B cell (primary cell): ENCODE measurements around the gene CETP. TPM values are rescaled to one million over a fixed set of nuclear protein-coding genes. Genes with fewer than 3 reads are reported as not detected.

Source experiments
- ATAC-seq: fragments of 200-7000 bp; cut with Tn5 transposase; one replicate; pipeline ENCODE4 v1.10.0; 2021; ENCODE audit warnings: low read depth, mild to moderate bottlenecking, moderate number of reproducible peaks, moderate library complexity
- CTCF ChIA-PET: fragments of 350-600 bp; sonication (Branson Sonifier 250); formaldehyde crosslinking; loops from one replicate; lab custom pipeline; 2021; ENCODE audit warnings: antibody characterized with exemption, inconsistent platforms; lab: Charles Lee
- POLR2A ChIA-PET: fragments of 350-600 bp; sonication (Branson Sonifier 250); formaldehyde crosslinking; loops from one replicate; lab custom pipeline; 2021; ENCODE audit warnings: antibody characterized with exemption; lab: Charles Lee
- DNase-seq: peaks from one replicate; pipeline ENCODE4 v3.0.0; 2013
- H2AFZ ChIP-seq: 2 replicates; pipeline ENCODE4 v1.6.1; 2012; ENCODE audit warnings: mild to moderate bottlenecking, low read depth, low read length; ENCODE audit not compliant: insufficient read depth, poor library complexity, severe bottlenecking
- H3K27ac ChIP-seq, 2 donors: 1 replicate in 1 of 2; 2 replicates in 1 of 2; pipeline ENCODE4 v1.5.1; 2012 to 2013; ENCODE audit warnings: low read length in 2 of 2, mild to moderate bottlenecking in 2 of 2, moderate library complexity in 1 of 2
- H3K27me3 ChIP-seq, 4 experiments: fragments of 200-600 bp in 1 of 4; sonication (generic) in 1 of 4; replicated peaks in 1 of 4; 1 replicate in 2 of 4; 2 replicates in 2 of 4; pipeline versions ENCODE4 v1.6.1 to v1.7.0; 2013 to 2016; ENCODE audit warnings: low read length in 3 of 4, mild to moderate bottlenecking in 2 of 4, mixed read lengths in 1 of 4, moderate library complexity in 1 of 4; ENCODE audit not compliant: insufficient read depth in 4 of 4, control insufficient read depth in 3 of 4; ENCODE audit errors: control extremely low read depth in 1 of 4
- H3K36me3 ChIP-seq, 2 experiments: replicated peaks in 1 of 2; 1 replicate in 1 of 2; 2 replicates in 1 of 2; pipeline versions ENCODE4 v1.6.1 to v1.7.1; 2013; ENCODE audit warnings: low read length in 1 of 2; ENCODE audit not compliant: insufficient read depth in 2 of 2, control insufficient read depth in 1 of 2; ENCODE audit errors: control extremely low read depth in 1 of 2, extremely low read depth in 1 of 2
- H3K4me1 ChIP-seq, 2 donors: fragments of 200-600 bp in 1 of 2; sonication (generic) in 1 of 2; 1 replicate in 1 of 2; 2 replicates in 1 of 2; pipeline versions ENCODE4 v1.5.1 to v1.6.1; 2013 to 2017; ENCODE audit warnings: low read length in 2 of 2; ENCODE audit not compliant: control insufficient read depth in 2 of 2, insufficient read depth in 2 of 2
- H3K4me2 ChIP-seq: replicated peaks from 2 replicates; pipeline ENCODE3; 2012; ENCODE audit warnings: mild to moderate bottlenecking, low read depth, low read length; ENCODE audit not compliant: poor library complexity, severe bottlenecking
- H3K4me3 ChIP-seq, 5 experiments: fragments of 200-600 bp in 1 of 5; sonication (generic) in 1 of 5; 1 replicate in 3 of 5; 2 replicates in 2 of 5; pipeline versions ENCODE4 v1.5.1 to v1.7.0; 2011 to 2016; ENCODE audit warnings: low read length in 4 of 5, mild to moderate bottlenecking in 4 of 5, low read depth in 2 of 5, control low read depth in 1 of 5, moderate library complexity in 1 of 5; ENCODE audit not compliant: insufficient read depth in 1 of 5; ENCODE audit errors: control extremely low read depth in 1 of 5, extremely low read depth in 1 of 5
- H3K79me2 ChIP-seq: fragments of 200-600 bp; sonication (generic); one replicate; pipeline ENCODE4 v1.6.0; 2016; ENCODE audit warnings: low read length; ENCODE audit not compliant: control insufficient read depth, insufficient read depth
- H3K9ac ChIP-seq: fragments of 200-600 bp; sonication (generic); 2 replicates; pipeline ENCODE4 v1.6.1; 2017; ENCODE audit warnings: mild to moderate bottlenecking, low read length, moderate library complexity
- H3K9me3 ChIP-seq, 3 donors: one replicate each; pipeline versions ENCODE4 v1.6.1 to v1.7.1; 2013; ENCODE audit warnings: low read length in 2 of 3; ENCODE audit not compliant: control insufficient read depth in 2 of 3, insufficient read depth in 1 of 3; ENCODE audit errors: control extremely low read depth in 1 of 3
- H4K20me1 ChIP-seq: 2 replicates; pipeline ENCODE4 v1.6.0; 2012; ENCODE audit warnings: mild to moderate bottlenecking, low read length; ENCODE audit not compliant: insufficient read depth, control insufficient read depth, poor library complexity, severe bottlenecking
- H3K27ac Mint-ChIP-seq: one replicate; pipeline ENCODE4 v1.8.0; 2021; ENCODE audit warnings: mixed read lengths
- H3K27me3 Mint-ChIP-seq: one replicate; pipeline ENCODE4 v1.8.0; 2021; ENCODE audit warnings: mixed read lengths
- H3K4me1 Mint-ChIP-seq: one replicate; pipeline ENCODE4 v1.8.0; 2021; ENCODE audit warnings: mixed read lengths
- H3K4me3 Mint-ChIP-seq: one replicate; pipeline ENCODE4 v1.8.0; 2021; ENCODE audit warnings: mixed read lengths
- H3K9me3 Mint-ChIP-seq: one replicate; pipeline ENCODE4 v1.8.0; 2022; ENCODE audit warnings: mixed read lengths; ENCODE audit not compliant: insufficient read depth
- CTCF ChIP-seq: fragments of 200-600 bp; IDR thresholded peaks from one replicate; pipeline ENCODE4 v1.8.0; 2022; ENCODE audit warnings: antibody characterized with exemption, mild to moderate bottlenecking
- EZH2 ChIP-seq: IDR thresholded peaks from 2 replicates; pipeline ENCODE4 v1.6.1; 2012; ENCODE audit warnings: borderline replicate concordance, low read depth, mild to moderate bottlenecking, moderate library complexity, low read length; ENCODE audit not compliant: insufficient read depth, poor library complexity, severe bottlenecking
- WGBS: methylation state at CpG from one replicate; pipeline ENCODE4 v1.1.5; 2013; ENCODE audit warnings: missing lambda C conversion rate; ENCODE audit not compliant: insufficient coverage; 5-methylcytosine and 5-hydroxymethylcytosine counted together
- intact Hi-C: fragments of 100-400 bp; cut with micrococcal nuclease; formaldehyde crosslinking; loops from one replicate; pipeline ENCODE4 v1.10.0; 2022
- polyA plus RNA-seq: library from polyadenylated mRNA; depleted of rRNA; stranded (reverse); fragments of >200 nt; gene quantifications from 2 replicates; pipeline ENCODE4 v1.2.3, GENCODE V29; 2012
- total RNA-seq, 2 donors: library from RNA; stranded (reverse); fragments of 120-200 nt in 1 of 2; gene quantifications; 1 replicate in 1 of 2; 2 replicates in 1 of 2; pipeline versions ENCODE4 v1.2.3 to v1.2.4, GENCODE V29; 2013 to 2022

Gene CETP
- total and polyA plus RNA-seq, 2 donors (not counting 1 experiment from before 2014, with no cell fraction given), result 0.18 to 1.3 TPM

DNA sequence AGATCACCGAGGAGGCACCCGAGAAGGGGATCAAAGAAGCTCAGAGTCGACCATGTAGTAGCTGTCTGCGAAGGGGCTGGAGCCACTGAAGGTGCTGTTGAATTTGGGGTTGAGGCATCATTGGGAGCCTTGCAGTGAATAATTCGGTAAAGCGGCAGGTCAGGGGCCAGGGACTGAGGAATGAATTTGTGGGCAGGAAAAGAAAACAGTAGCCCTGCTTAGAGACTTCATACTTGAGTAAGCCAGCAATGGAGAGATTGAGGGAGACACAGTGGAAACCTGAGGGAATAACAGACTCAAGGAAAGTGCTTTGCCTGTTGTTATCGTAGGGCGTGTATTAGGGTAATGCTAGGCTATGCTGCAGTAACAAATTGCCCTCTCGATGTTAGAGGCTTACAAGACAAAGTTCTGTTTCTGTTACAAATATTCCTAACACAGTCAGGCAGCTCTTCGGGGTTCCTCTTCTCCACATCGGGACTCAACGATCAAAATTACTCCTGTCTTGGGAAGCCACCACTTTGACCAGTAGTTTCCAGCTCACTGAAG is 43.2 kb upstream of the CETP start:
- peaks cover 3% of the 10 kb centered on the region for H3K9me3 Mint-ChIP-seq
- ATAC-seq (no peak), DNase-seq (no peak)
- ChIA-PET CTCF (interaction anchor here (0.7 to 5.0 kb wide), 7 partner anchors 11 to 115 kb away, joined by 4 to 51 read pairs (median 4); partner anchors contain the start of gene HERPUD1), POLR2A (interaction anchor here (0.7 to 5.6 kb wide), 5 partner anchors 8 to 624 kb away, joined by 3 to 108 read pairs (median 7); partner anchors contain the start of genes ADGRG5 and HERPUD1)
- Histone ChIP-seq H3K4me1 (peaks cover 53 to 76% of the 10 kb centered on the region in 2 donors), H2AFZ (peak overlapping the region; percentile 39), H4K20me1 (no peaks in the 10 kb centered on the region), H3K4me3 (no peak overlapping the region), H3K27ac (peak overlapping the region; percentile 98 to 100), H3K9ac (no peak overlapping the region), H3K9me3 (no peaks in the 10 kb centered on the region), H3K27me3 (no peaks in the 10 kb centered on the region), H3K4me2 (peak overlapping the region; percentile 79), H3K79me2 (no peaks in the 10 kb centered on the region), H3K36me3 (no peaks in the 10 kb centered on the region)
- no peak for TF ChIP-seq CTCF
- no peak for TF ChIP-seq EZH2
- peak overlapping the region; percentile 64 for H3K4me3 Mint-ChIP-seq
- H3K27me3 Mint-ChIP-seq, result no peaks in the 10 kb centered on the region
- peaks cover 75% of the 10 kb centered on the region for H3K4me1 Mint-ChIP-seq
- H3K27ac Mint-ChIP-seq, result peak overlapping the region; percentile 80
- intact Hi-C loops, result loop anchor here (10.0 kb wide), 1 partner anchor 314 kb away; the partner anchor contains the start of gene MT2A
- 91% methylated on average over 9 of the region's 12 CpGs for WGBS
